Fibroblast of skin of left quadriceps (primary cell): ENCODE data around the gene CCDC57.
A peak's percentile ranks its signal among the peaks of the same experiment; 100 is the strongest.

Source experiments
- DNase-seq, 2 experiments: peaks; one replicate each; pipeline ENCODE4 v3.0.0-alpha.2; 2013; ENCODE audit warnings: low read depth in 2 of 2

The CCDC57 gene

GRCh38 chr17:82081966-82082365 lies 130.7 kb downstream of the CCDC57 start:
- DNase-seq = no peak

DNA sequence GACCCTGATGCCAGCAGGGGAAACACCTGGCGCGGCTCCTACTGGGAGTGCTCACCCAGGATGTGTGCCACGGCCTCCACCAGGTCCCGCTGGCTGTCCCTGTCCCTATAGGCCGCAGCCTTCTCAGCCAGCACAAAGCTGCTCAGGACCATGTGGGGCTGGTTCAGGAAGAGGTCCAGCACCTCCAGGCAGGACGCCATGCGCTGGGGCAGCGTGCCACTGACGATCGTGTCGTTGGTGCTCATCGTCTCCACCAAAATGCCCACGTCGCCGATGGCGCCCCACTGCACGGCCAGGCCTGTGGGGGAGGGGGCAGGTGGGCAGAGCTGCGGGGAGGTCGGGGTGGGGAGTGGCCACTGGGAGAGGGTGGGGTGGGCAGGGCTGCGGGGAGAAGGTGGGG lies 131.1 kb downstream of the CCDC57 start:
- DNase-seq = no peak

DNA sequence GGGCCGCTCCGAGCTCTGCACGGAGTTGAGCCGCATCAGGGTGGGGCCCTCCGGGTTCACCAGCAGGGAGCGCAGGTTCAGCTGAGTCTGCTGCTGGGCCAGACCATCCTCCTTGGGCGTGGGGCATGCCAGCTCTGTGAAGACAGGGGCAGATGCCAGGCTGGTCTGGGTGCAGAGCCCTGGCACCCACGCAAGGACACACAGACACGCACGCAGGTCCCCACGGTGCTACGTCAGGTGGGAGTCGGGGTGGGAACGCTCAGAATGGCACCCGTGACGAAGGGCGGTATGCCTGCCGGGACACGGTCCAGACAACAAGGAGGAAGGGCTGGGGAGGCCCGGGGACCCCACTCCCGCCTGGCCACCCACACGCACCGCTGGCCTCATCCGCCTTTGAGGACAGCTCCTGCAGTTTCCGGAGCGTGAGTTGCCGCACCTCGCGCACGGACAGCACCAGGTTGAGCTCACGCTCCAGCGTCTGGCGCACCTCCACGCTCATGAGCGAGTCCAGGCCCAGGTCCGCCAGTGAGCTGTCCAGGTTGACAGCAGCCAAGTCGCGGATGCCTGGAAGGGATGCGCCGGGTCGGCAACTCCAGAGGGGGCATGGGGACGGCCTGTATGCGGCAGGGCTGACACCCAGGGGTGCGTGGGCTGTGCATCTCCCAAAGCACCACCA lies 131.7 kb downstream of the CCDC57 start:
- DNase-seq = no peak

- no peak for DNase-seq
Measured at GRCh38 chr17:82080048-82080788, 132.4 kb downstream of the CCDC57 start.

- no peak for DNase-seq
Measured at GRCh38 chr17:82079001-82079677, 133.5 kb downstream of the CCDC57 start.

GRCh38 chr17:82078433-82078832 lies 134.2 kb downstream of the CCDC57 start:
- DNase-seq = no peak

- DNase-seq = no peak
Measured at GRCh38 chr17:82077617-82078358, 134.9 kb downstream of the CCDC57 start.

GRCh38 chr17:82076785-82077591 lies 135.7 kb downstream of the CCDC57 start:
- no peak for DNase-seq

- DNase-seq = no peak
Measured at GRCh38 chr17:82076018-82076784, 136.4 kb downstream of the CCDC57 start.

GRCh38 chr17:82073446-82073845 lies 139.2 kb downstream of the CCDC57 start:
- DNase-seq = no peak

DNA sequence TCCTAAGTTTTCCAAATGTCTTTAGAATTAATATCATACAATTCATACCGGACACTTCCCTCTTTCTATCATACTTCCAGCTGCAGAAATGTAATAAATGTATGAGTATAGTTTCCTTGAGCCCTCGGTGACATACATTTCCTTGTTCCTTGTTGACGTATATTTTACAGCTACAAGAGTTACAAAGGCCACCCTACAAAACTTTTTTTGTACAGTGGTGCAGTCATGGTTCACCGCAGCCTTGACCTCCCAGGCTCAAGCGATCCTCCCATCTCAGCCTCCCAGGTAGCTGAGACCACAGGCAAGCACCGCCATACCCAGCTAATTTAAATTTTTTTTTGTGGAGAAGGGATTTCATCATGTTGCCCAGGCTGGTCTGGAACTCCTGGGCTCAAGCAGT lies 139.8 kb downstream of the CCDC57 start:
- no peak for DNase-seq

DNA sequence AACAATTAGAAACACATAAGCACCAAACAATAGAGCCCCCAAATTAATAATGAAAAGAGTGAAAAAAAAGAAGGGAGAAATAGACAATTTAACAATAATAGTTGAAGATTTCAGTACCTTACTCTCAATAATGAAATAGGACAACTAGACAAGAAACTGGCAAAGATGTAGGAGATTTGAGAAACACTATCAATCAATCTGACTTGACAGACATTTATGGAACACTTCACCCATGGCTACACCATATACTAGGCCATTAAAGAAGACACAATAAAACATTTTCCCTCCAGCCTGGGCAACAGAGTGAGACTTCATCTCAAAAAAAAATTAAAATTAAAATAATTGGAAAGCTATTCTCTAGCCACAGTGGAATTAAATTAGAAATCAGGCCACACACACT lies 142.0 kb downstream of the CCDC57 start:
- no peak for DNase-seq

- DNase-seq = peak; percentile 16 to 18
Measured at GRCh38 chr17:82065638-82066303, 146.9 kb downstream of the CCDC57 start, which contains the start of gene DUS1L. DUS1L (minus strand) TSS chr17:82065804; CDS start chr17:82065059, 745 bp downstream.

- no peak for DNase-seq
Measured at GRCh38 chr17:82065193-82065637, 147.4 kb downstream of the CCDC57 start.

- DNase-seq = no peak
Measured at GRCh38 chr17:82064433-82065192, 148.0 kb downstream of the CCDC57 start.

GRCh38 chr17:82063424-82064415 lies 148.9 kb downstream of the CCDC57 start:
- no peak for DNase-seq

GRCh38 chr17:82062984-82063368 lies 149.7 kb downstream of the CCDC57 start:
- DNase-seq = no peak
